GM23338 (cell line): Measurements from ENCODE around the gene TBC1D9. TPM values are rescaled to one million over a fixed set of nuclear protein-coding genes. Genes with fewer than 3 reads are reported as not detected.

Source experiments
- ATAC-seq: fragments of 200-7000 bp; cut with Tn5 transposase; 3 replicates; pipeline ENCODE4 v1.9.1; 2020
- DNase-seq: peaks from one replicate; pipeline ENCODE4 v3.0.0-alpha.2; 2015; ENCODE audit warnings: low spot score
- H2AFZ ChIP-seq: fragments of 200-600 bp; sonication (generic); 2 replicates; pipeline ENCODE4 v1.8.0; 2016; ENCODE audit warnings: antibody characterized with exemption, mild to moderate bottlenecking, moderate library complexity
- H3F3A ChIP-seq: fragments of 200-600 bp; sonication (generic); replicated peaks from 2 replicates; pipeline ENCODE4 v1.8.0; 2017; ENCODE audit warnings: antibody characterized with exemption, mixed run types, low read depth
- H3K27ac ChIP-seq: fragments of 200-600 bp; sonication (generic); 2 replicates; pipeline ENCODE4 v1.6.1; 2016; ENCODE audit warnings: low read depth
- H3K27me3 ChIP-seq: fragments of 200-600 bp; sonication (generic); 2 replicates; pipeline ENCODE4 v1.8.0; 2016; ENCODE audit warnings: mild to moderate bottlenecking, mixed run types, moderate library complexity; ENCODE audit not compliant: insufficient read depth
- H3K36me3 ChIP-seq: fragments of 200-600 bp; sonication (generic); 2 replicates; pipeline ENCODE4 v1.8.0; 2016; ENCODE audit warnings: mild to moderate bottlenecking; ENCODE audit not compliant: insufficient read depth
- H3K4me1 ChIP-seq: fragments of 200-600 bp; sonication (generic); 2 replicates; pipeline ENCODE4 v1.8.0; 2016; ENCODE audit warnings: mild to moderate bottlenecking, moderate library complexity; ENCODE audit not compliant: insufficient read depth
- H3K4me2 ChIP-seq: fragments of 200-600 bp; sonication (generic); 2 replicates; pipeline ENCODE4 v1.7.1; 2017; ENCODE audit warnings: mixed run types
- H3K4me3 ChIP-seq: fragments of 200-600 bp; sonication (generic); 2 replicates; pipeline ENCODE4 v1.6.1; 2016; ENCODE audit warnings: mixed run types
- H3K79me2 ChIP-seq: fragments of 200-600 bp; sonication (generic); replicated peaks from 2 replicates; pipeline ENCODE4 v1.8.0; 2017; ENCODE audit warnings: mild to moderate bottlenecking; ENCODE audit not compliant: insufficient read depth
- H3K9me2 ChIP-seq: fragments of 200-600 bp; sonication (generic); 2 replicates; pipeline ENCODE4 v1.8.0; 2017; ENCODE audit not compliant: insufficient read depth
- H4K20me1 ChIP-seq: fragments of 200-600 bp; sonication (generic); replicated peaks from 2 replicates; pipeline ENCODE4 v1.8.0; 2017; ENCODE audit warnings: mild to moderate bottlenecking; ENCODE audit not compliant: insufficient read depth
- H3K27ac Mint-ChIP-seq: 2 replicates; pipeline ENCODE4 v1.8.0; 2020; ENCODE audit warnings: inconsistent platforms, mild to moderate bottlenecking, moderate library complexity, mixed read lengths
- H3K27me3 Mint-ChIP-seq: 3 replicates; pipeline ENCODE4 v1.8.0; 2022; ENCODE audit warnings: low read depth, mild to moderate bottlenecking, moderate library complexity, mixed read lengths, inconsistent platforms; ENCODE audit not compliant: insufficient read depth, poor library complexity
- H3K36me3 Mint-ChIP-seq: 3 replicates; pipeline ENCODE4 v1.8.0; 2021; ENCODE audit warnings: low read depth, mild to moderate bottlenecking, inconsistent platforms, moderate library complexity, mixed read lengths
- H3K4me1 Mint-ChIP-seq: 3 replicates; pipeline ENCODE4 v1.8.0; 2020; ENCODE audit warnings: mild to moderate bottlenecking, inconsistent platforms, mixed read lengths
- H3K4me3 Mint-ChIP-seq: 3 replicates; pipeline ENCODE4 v1.8.0; 2021; ENCODE audit warnings: moderate library complexity, mild to moderate bottlenecking, inconsistent platforms, mixed read lengths
- H3K9me3 Mint-ChIP-seq: 3 replicates; pipeline ENCODE4 v1.8.0; 2020; ENCODE audit warnings: moderate library complexity, mild to moderate bottlenecking, inconsistent platforms, mixed read lengths
- CREB1 ChIP-seq: fragments of 250-450 bp; sonication (Bioruptor Pico); IDR thresholded peaks from 2 replicates; pipeline ENCODE4 v1.5.0; 2020; ENCODE audit warnings: low read depth, mild to moderate bottlenecking, moderate library complexity
- CTCF ChIP-seq, 2 experiments: fragments of 200-600 bp in 1 of 2; sonication (generic) in 1 of 2; conservative IDR thresholded peaks; 2 replicates each; pipeline versions ENCODE4 v1.5.1 to v1.6.1; 2016 to 2017; ENCODE audit warnings: antibody characterized with exemption in 2 of 2, low read depth in 2 of 2, mild to moderate bottlenecking in 2 of 2, moderate library complexity in 1 of 2
- ETS1 ChIP-seq: IDR thresholded peaks from 2 replicates; pipeline ENCODE4 v1.6.1; 2016; ENCODE audit warnings: antibody characterized with exemption
- EZH2 ChIP-seq: fragments of 200-600 bp; sonication (generic); IDR thresholded peaks from one replicate; pipeline ENCODE4 v1.8.0; 2017; ENCODE audit warnings: antibody characterized with exemption, mild to moderate bottlenecking, low read depth; ENCODE audit not compliant: unreplicated experiment
- EZH2phosphoT487 ChIP-seq: fragments of 200-600 bp; sonication (generic); IDR thresholded peaks from one replicate; pipeline ENCODE4 v1.8.1; 2018; ENCODE audit warnings: antibody characterized with exemption; ENCODE audit not compliant: unreplicated experiment
- JUNB ChIP-seq: IDR thresholded peaks from one replicate; pipeline ENCODE4 v1.6.1; 2016; ENCODE audit warnings: antibody characterized with exemption; ENCODE audit not compliant: unreplicated experiment
- NANOG ChIP-seq: IDR thresholded peaks from 2 replicates; pipeline ENCODE4 v1.6.1; 2016; ENCODE audit warnings: antibody characterized with exemption, borderline replicate concordance
- POLR2AphosphoS5 ChIP-seq: IDR thresholded peaks from 2 replicates; pipeline ENCODE4 v1.6.1; 2016; ENCODE audit warnings: antibody characterized with exemption, low read depth
- REST ChIP-seq: IDR thresholded peaks from one replicate; pipeline ENCODE4 v1.6.1; 2018; ENCODE audit warnings: antibody characterized with exemption; ENCODE audit not compliant: unreplicated experiment
- STAT1 ChIP-seq: IDR thresholded peaks from one replicate; pipeline ENCODE4 v1.6.1; 2016; ENCODE audit warnings: antibody characterized with exemption; ENCODE audit not compliant: unreplicated experiment
- ZNF114 ChIP-seq: fragments of 250-450 bp; sonication (Bioruptor Pico); IDR thresholded peaks from 2 replicates; pipeline ENCODE4 v1.5.0; 2020; ENCODE audit warnings: mild to moderate bottlenecking, moderate library complexity
- ZNF331 ChIP-seq: fragments of 250-450 bp; sonication (Bioruptor Pico); IDR thresholded peaks from 2 replicates; pipeline ENCODE4 v1.5.0; 2020; ENCODE audit warnings: low read depth, mild to moderate bottlenecking, moderate library complexity
- ZNF462 ChIP-seq: fragments of 250-450 bp; sonication (Bioruptor Pico); IDR thresholded peaks from 2 replicates; pipeline ENCODE4 v1.5.0; 2020; ENCODE audit warnings: mild to moderate bottlenecking, moderate library complexity
- polyA plus RNA-seq: library from polyadenylated mRNA; unstranded; fragments of >200 nt; fragmentation: Nextera tagmentation; extraction: Ambion mirVana; gene quantifications from 2 replicates; pipeline ENCODE4 v1.2.1, GENCODE V29; 2016
- total RNA-seq: library from RNA; depleted of rRNA; stranded (reverse); fragments of >200 nt; shearing (Covaris generic); gene quantifications from 2 replicates; pipeline ENCODE4 v1.2.3, GENCODE V29; 2014

TBC1D9 gene
- total and polyA plus RNA-seq, 2 experiments from 2014 or later = 0.03 to 0.56 TPM

GRCh38 chr4:140719022-140719421 lies 37.2 kb downstream of the TBC1D9 start:
- no peaks in the 10 kb centered on the region for H3F3A ChIP-seq
- ATAC-seq = no peak

More at GRCh38 chr4:140719022-140719421, 37.2 kb downstream of the TBC1D9 start:
- no peak overlapping the region for H3K4me3 ChIP-seq
- H3K27ac Mint-ChIP-seq = no peak overlapping the region
- no peaks in the 10 kb centered on the region for H3K36me3 Mint-ChIP-seq
- H3K27ac ChIP-seq = no peak overlapping the region
- H4K20me1 ChIP-seq = no peaks in the 10 kb centered on the region
- H3K4me1 ChIP-seq = peaks cover 5% of the 10 kb centered on the region; the same call in 1 of the 2 replicates
- no peaks in the 10 kb centered on the region for H3K79me2 ChIP-seq
- H3K4me1 Mint-ChIP-seq = peaks cover 12% of the 10 kb centered on the region
- H3K4me2 ChIP-seq = no peak overlapping the region
- H3K27me3 Mint-ChIP-seq = no peaks in the 10 kb centered on the region
- no peak overlapping the region for H3K4me3 Mint-ChIP-seq
- DNase-seq = no peak
- H3K36me3 ChIP-seq = no peaks in the 10 kb centered on the region
- no peaks in the 10 kb centered on the region for H3K27me3 ChIP-seq
- H3K9me2 ChIP-seq = no peaks in the 10 kb centered on the region
- H3K9me3 Mint-ChIP-seq = no peaks in the 10 kb centered on the region
- TF ChIP-seq CREB1 (CRISPR knock-in tag) (no peak), ZNF462 (CRISPR knock-in tag) (no peak), ZNF331 (CRISPR knock-in tag) (no peak), CTCF (conservative IDR thresholded peaks at IDR 0.05; ENCODE audit: low read depth in 2 of 2) (no peak), EZH2phosphoT487 (no peak), STAT1 (no peak), EZH2 (no peak), ETS1 (no peak), NANOG (no peak), JUNB (no peak), ZNF114 (no peak), POLR2AphosphoS5 (no peak), REST (no peak)
- H2AFZ ChIP-seq = no peak overlapping the region
